Transverse colon (tissue), 4 donors: ENCODE results near the gene LATS1.

Experiments used
- CTCF ChIP-seq, 5 experiments: fragments of 200-600 bp in 3 of 5; fragments of 450-650 bp in 2 of 5; sonication (generic) in 3 of 5; IDR thresholded peaks; 1 replicate in 2 of 5; 2 replicates in 3 of 5; pipeline ENCODE4 v1.5.1; 2016 to 2017; ENCODE audit warnings: antibody characterized with exemption in 5 of 5, inconsistent platforms in 3 of 5, mild to moderate bottlenecking in 2 of 5, moderate library complexity in 1 of 5
- EP300 ChIP-seq: sonication (generic); formaldehyde crosslinking; IDR thresholded peaks from one replicate; pipeline ENCODE4 v1.6.1; 2017; ENCODE audit warnings: antibody characterized with exemption, low read depth
- POLR2A ChIP-seq: fragments of 450-650 bp; IDR thresholded peaks from one replicate; pipeline ENCODE4 v1.6.1; 2016; ENCODE audit warnings: antibody characterized with exemption, mild to moderate bottlenecking, moderate library complexity
- POLR2AphosphoS5 ChIP-seq, 3 donors: sonication (generic); formaldehyde crosslinking; IDR thresholded peaks; one replicate each; pipeline ENCODE4 v1.6.1; 2016; ENCODE audit warnings: antibody characterized with exemption in 3 of 3

GRCh38 chr6:149683256-149683859 is 34.5 kb downstream of the LATS1 start:
- TF ChIP-seq CTCF (IDR thresholded peaks at IDR 0.05) (no peak), EP300 (no peak), POLR2AphosphoS5 (IDR thresholded peaks at IDR 0.05) (no peak), POLR2A (no peak)
